Measurements from ENCODE around the gene TGIF1.
A peak's percentile ranks its signal among the peaks of the same experiment; 100 is the strongest.
"Not testable (repeated sequence)": the region's sequence is repeated elsewhere in the genome, so short reads cannot be mapped to it uniquely, and the experiment has no call there.

Gene TGIF1

GRCh38 chr18:3450012-3450798, at the start of gene TGIF1:
Gene TGIF1, plus strand, starts transcription at chr18:3450172. Its CDS starts 318 bp downstream, at chr18:3450490.
- peak; percentile 97 for DNase-seq

GRCh38 chr18:3400567-3401296, 49.2 kb upstream of the TGIF1 start:
- DNase-seq = no peak

- peak; percentile 62 for DNase-seq
Observed at GRCh38 chr18:3401669-3402620, 48.0 kb upstream of the TGIF1 start.

- peak; percentile 62 for DNase-seq
Observed at GRCh38 chr18:3402982-3403451, 47.0 kb upstream of the TGIF1 start.

GRCh38 chr18:3405713-3406112, 44.3 kb upstream of the TGIF1 start:
- DNase-seq = peak; percentile 59

- no peak for DNase-seq
Observed at GRCh38 chr18:3408107-3408506, 41.9 kb upstream of the TGIF1 start.

DNA sequence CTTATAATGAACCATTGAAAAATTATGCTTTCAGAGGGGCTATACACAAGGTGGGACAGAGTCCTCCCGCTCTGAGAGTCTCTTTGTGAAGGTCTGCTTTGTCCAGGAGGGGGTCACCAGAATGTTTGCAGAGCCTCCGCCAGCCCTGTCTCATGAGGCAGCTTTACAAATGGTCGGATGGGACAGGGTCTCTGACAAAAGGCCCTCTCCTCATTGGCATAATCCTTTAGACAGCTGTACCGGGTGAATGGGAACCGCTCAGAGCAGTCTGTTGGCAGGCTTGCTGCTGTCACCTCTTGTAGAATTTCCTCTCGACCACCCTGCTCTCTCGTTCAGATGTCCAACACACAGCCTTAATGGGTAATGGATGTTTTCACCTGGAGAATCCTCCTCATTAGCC, 40.2 kb upstream of the TGIF1 start:
- no peak for DNase-seq

- DNase-seq = no peak
Observed at GRCh38 chr18:3410273-3410672, 39.7 kb upstream of the TGIF1 start.

DNA sequence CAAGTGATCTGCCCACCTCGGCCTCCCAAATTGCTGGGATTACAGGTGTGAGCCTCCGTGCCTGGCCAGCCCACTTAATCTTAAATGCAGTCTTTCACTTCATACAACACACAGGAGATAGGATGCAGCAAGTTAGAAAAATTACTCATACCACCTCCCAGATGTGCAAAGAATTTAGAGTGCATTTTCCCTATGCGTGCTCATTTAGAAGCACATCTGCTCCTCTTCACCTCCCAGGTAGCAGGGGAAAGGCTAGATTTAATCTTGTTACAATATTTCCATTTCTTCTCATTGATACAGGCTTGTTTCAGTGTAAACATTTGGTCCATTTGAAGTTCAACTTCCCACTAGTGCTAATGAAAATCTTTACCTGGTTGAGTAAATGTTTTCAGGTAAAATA, 39.1 kb upstream of the TGIF1 start:
- not testable (repeated sequence) for DNase-seq

- no peak for DNase-seq
Observed at GRCh38 chr18:3411327-3411726, 38.6 kb upstream of the TGIF1 start.

GRCh38 chr18:3411854-3412268, 38.1 kb upstream of the TGIF1 start:
- DNase-seq = peak; percentile 61

- peak; percentile 15 for DNase-seq
Observed at GRCh38 chr18:3412528-3412927, 37.4 kb upstream of the TGIF1 start.

GRCh38 chr18:3415110-3415509, 34.9 kb upstream of the TGIF1 start:
- DNase-seq = no peak

GRCh38 chr18:3418083-3418482, 31.9 kb upstream of the TGIF1 start:
- DNase-seq = no peak

DNA sequence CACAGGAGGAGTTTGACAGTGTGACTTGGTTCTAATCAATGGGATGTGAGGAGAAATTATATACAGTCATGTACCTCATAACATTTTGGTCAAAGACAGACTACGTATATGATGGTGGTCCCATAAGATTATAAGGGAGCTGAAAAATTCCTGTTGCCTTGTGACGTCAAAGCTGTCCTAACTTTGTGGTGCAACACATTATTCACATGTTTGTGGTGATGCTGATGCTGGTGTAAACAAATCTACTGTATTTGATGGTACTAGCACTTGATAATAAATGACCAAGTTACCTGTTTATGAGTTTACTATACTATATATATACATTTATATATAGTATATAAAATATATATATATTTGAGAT, 29.1 kb upstream of the TGIF1 start:
- DNase-seq = no peak

- DNase-seq = no peak
Observed at GRCh38 chr18:3422905-3423304, 27.1 kb upstream of the TGIF1 start.

- peak; percentile 21 for DNase-seq
Observed at GRCh38 chr18:3424280-3424890, 25.6 kb upstream of the TGIF1 start.

GRCh38 chr18:3425030-3425429, 24.9 kb upstream of the TGIF1 start:
- DNase-seq = no peak

DNA sequence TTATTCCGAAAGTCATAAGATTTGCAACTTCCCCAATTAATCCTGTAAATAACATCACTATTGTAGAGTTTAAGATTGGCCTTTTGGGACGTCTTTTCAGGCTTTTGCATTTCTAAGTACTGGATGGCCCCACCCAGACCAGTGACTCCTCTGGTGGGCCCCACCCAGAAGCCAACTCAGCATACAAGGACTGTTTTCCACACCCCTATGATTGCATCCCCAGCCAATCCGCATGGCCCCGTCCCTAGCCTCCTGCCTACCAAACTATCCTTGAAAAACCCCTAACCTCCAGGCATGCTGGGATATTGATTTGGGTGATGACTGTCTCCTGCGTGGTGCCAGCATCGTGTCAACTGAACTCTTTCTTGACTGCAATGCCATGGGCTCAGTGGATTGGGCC, 24.5 kb upstream of the TGIF1 start:
- no peak for DNase-seq

DNA sequence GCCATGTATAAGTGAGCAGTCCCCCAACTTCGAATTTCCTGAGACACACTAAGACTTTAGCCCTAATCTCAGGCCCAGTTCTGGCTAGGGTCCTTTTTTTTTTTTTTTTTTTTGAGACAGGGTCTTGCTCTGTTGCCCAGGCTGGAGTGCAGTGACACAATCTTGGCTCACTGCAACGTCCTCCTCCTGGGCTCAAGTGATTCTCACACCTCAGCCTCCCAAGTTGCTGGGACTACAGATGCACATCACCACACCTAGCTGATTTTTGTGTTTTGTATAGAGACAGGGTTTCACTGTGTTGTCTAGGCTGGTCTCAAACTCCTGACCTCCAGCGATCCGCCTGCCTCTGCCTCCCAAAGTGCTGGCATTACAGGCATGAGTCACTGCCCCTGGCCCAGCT, 23.9 kb upstream of the TGIF1 start:
- DNase-seq = no peak

DNA sequence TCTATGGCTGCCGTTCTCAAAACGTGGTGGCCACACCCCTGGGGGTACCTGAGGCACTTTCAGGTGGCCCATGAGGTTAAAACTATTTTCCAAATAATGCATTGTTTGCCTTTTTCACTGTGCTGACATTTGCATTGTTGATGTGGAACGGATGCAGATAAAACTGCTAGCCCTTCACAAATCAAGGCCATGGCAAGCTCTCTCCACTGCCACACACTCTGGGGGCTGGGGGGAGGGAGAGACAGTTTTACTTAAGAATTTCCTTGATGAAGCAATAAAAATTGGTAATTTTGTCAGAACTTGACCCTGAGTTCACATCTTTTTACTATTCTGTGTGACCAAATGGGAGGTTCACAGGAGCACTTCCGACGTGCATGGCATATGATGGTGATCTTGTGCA, 22.0 kb upstream of the TGIF1 start:
- DNase-seq = no peak

DNA sequence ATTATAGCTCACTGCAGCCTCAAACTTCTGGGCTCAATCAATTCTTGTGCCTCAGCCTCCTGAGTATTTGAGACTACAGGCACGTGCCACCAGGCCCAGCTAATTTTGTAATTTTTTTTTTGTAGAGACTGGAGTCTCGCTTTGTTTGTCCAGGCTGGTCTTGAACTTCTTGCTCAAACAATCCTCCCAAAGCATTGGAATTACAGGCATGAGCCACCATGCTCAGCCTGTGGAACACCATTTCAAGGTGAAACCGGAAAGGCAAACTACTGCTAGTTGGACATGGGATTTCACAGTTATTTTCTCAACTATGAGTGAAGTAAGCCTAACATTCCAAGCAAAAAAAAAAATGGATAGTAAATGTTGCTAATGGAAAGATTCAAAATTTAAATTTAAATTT, 20.9 kb upstream of the TGIF1 start:
- no peak for DNase-seq

DNA sequence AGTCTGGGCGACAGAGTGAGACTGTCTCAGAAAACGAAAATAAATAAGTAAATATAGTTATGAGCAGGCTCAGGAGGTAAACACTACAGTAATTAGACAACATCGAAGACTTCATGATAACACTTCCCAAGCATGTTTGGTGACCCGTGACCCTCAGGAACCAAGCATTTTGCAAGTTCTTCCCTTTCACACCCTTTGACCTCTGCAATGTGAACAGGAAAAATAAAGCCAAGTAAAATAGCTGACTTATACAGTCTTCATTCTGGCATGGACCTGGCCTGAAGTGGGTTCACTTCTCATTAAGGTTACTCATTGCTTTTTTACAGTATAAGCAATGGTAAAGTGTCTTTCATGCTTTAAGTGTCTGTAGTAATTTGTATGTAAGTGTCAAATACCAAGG, 15.3 kb upstream of the TGIF1 start:
- no peak for DNase-seq

Measured in NCI-H69 (cell line).